ENCODE results near the gene TSPO2. TPM values are rescaled to one million over a fixed set of nuclear protein-coding genes. Genes with fewer than 3 reads are reported as not detected.
A peak's percentile ranks its signal among the peaks of the same experiment; 100 is the strongest.

TSPO2 gene
- total and polyA plus RNA-seq, 2 of the 13 experiments (the other 11 are each of a cell fraction or from before 2014, with no cell fraction given) = 0.55 TPM; not detected in 1

GRCh38 chr6:41071923-41072835 is 29.9 kb downstream of the TSPO2 start, which contains the start of gene OARD1 (continued):
- TF ChIP-seq NFAT5 (CRISPR knock-in tag; IDR thresholded peaks at IDR 0.05) (peak; percentile 47; the same call in 1 of the 2 replicates), HMG20A (CRISPR knock-in tag; IDR thresholded peaks at IDR 0.05; ENCODE audit: borderline replicate concordance) (no peak; the same call in none of the 2 replicates), AFF4 (CRISPR knock-in tag; IDR thresholded peaks at IDR 0.05) (peak; percentile 83; the same call in 1 of the 2 replicates), SAFB2 (CRISPR knock-in tag; IDR thresholded peaks at IDR 0.05; ENCODE audit: borderline replicate concordance, low read depth) (peak; percentile 87; the same call in 1 of the 2 replicates), GTF3A (CRISPR knock-in tag; conservative IDR thresholded peaks at IDR 0.05) (no peak; the same call in 1 of the 2 replicates), ZNF383 (CRISPR knock-in tag; IDR thresholded peaks at IDR 0.05; ENCODE audit: borderline replicate concordance) (no peak; the same call in 1 of the 2 replicates), ZHX2 (IDR thresholded peaks at IDR 0.05; ENCODE audit: low read depth) (peak; percentile 84), ZHX2 (CRISPR knock-in tag; IDR thresholded peaks at IDR 0.05; ENCODE audit: borderline replicate concordance) (0 out of 2 replicates have a peak, but pooled peaks have one; percentile 34), SP4 (CRISPR knock-in tag; IDR thresholded peaks at IDR 0.05) (no peak), ZNF12 (CRISPR knock-in tag; IDR thresholded peaks at IDR 0.05) (no peak)

All from HepG2 (cell line).